ENCODE data around the gene SLCO2A1.

GRCh38 chr3:134008630-134009156, 21.0 kb downstream of the SLCO2A1 start:
- TF ChIP-seq SMC3 (IDR thresholded peaks at IDR 0.05; ENCODE audit: low read depth, low read length) = no peak
- TF ChIP-seq, protein P1, sequence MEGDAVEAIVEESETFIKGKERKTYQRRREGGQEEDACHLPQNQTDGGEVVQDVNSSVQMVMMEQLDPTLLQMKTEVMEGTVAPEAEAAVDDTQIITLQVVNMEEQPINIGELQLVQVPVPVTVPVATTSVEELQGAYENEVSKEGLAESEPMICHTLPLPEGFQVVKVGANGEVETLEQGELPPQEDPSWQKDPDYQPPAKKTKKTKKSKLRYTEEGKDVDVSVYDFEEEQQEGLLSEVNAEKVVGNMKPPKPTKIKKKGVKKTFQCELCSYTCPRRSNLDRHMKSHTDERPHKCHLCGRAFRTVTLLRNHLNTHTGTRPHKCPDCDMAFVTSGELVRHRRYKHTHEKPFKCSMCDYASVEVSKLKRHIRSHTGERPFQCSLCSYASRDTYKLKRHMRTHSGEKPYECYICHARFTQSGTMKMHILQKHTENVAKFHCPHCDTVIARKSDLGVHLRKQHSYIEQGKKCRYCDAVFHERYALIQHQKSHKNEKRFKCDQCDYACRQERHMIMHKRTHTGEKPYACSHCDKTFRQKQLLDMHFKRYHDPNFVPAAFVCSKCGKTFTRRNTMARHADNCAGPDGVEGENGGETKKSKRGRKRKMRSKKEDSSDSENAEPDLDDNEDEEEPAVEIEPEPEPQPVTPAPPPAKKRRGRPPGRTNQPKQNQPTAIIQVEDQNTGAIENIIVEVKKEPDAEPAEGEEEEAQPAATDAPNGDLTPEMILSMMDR (conservative IDR thresholded peaks at IDR 0.05; ENCODE audit: low read depth, low read length) = no peak
